ENCODE results near the gene ARHGEF16.
A peak's percentile ranks its signal among the peaks of the same experiment; 100 is the strongest.

Gene ARHGEF16

DNA sequence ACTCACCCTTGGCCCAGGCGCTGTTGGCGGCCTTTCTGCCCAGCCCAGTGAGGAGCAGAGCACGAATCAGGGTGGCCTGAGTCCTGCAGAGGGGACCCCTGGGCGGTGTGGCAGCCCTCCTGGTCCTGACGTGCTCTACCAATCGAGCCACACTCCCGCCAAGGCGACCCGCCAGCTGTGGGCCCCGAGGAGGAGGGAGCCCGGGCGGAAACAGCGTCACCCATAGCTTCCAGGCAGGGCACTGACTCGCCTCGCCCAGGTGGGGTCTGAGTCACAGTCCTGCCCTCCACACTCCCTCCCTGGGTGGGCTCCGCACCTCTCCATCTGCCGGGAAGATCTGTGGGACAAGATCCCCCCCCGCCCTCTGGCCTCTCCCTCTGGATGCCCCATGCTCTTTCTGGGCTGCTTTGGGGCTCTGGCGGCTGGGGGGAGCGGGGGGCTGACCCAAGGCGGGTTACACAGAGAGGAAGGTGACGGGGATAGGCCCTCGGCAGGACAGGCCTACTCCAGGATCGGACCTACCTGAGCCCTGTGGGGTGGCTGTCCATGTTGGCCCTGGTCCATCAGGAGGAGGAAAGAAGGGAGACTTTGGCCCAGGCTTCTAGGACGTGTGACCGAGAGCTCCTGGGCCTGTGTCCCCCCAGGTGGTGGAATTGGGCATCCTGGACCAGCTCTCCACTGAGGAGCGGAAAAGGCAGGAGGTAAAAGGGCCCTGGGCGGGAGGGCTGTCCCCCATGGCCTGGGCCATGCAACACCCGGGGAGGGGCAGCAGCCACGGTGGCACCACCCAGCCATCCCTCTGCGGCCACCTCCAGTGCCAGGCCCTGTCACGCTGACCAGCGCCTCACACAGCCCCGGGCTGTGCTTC is 14.0 kb downstream of the ARHGEF16 start:
- DNase-seq (ENCODE audit: low spot score): no peak

DNA sequence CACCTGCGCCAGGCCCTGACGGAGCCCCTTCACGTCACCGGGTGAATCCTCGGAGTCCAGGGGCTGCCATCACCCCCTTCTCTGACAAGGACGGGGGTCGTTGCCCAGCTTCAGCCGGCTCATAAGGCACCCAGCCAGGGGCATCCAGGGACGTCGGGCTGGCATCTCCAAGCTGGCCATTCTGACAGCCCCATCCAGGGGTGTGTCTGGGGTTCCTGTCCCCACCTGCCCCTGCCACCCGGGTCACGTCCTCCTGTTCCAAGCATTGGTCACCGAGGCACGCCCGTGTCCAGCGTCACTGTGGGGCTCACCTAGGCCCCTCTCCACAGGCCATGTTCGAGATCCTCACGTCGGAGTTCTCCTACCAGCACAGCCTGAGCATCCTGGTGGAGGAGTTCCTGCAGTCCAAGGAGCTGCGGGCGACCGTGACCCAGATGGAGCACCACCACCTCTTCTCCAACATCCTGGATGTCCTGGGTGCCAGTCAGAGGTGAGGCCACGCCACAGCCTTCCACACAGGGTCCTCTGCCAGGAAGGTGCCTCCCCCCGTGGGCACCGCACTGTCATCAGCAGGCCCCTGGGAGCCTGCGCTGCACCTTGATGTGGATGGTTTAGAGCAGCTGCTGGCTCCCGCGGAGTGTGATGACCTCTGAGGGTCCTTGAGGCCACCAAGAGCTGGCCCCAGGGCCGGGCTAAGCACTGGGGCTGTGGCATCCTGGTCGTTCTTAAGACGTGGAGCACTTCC is 14.8 kb downstream of the ARHGEF16 start:
- no peak for DNase-seq (ENCODE audit: low spot score)

DNA sequence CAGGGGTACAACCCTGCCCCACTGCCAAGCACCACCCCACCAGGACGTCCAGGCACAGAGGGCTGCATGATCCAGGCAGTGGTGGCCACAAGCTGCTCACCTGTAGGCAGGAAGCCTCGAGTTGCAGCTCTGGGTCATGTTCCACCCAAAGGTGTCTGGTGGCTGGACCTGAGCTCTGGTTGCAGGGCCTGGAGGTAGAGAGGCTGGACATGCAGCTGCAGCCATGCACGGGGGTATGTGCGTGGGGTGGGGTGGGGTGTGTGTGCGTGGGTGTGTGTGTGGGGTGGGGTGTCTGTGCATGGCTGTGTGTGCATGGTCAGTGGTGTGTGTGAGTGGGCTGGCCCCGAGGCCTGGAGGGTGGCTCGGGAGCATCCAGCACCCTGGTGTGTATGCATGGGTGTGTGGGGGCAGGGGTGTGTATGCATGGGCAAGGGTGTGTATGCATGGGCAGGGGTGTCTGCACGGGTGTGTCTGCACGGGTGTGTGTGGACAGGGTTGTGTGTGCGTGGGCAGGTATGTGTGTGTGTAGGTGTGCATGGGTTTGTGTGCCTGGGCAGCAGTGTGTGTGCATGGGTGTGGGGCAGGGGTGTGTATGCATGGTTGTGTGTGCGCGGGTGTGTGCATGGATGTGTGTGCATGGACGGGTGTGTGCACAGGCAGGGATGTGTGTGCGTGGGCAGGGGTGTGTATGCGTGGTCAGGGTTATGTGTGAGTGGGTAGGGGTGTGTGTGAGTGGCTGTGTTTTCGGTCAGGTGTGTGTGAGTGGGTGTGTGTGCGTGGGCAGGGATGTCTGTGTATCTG is 15.6 kb downstream of the ARHGEF16 start:
- DNase-seq (ENCODE audit: low spot score): no peak

DNA sequence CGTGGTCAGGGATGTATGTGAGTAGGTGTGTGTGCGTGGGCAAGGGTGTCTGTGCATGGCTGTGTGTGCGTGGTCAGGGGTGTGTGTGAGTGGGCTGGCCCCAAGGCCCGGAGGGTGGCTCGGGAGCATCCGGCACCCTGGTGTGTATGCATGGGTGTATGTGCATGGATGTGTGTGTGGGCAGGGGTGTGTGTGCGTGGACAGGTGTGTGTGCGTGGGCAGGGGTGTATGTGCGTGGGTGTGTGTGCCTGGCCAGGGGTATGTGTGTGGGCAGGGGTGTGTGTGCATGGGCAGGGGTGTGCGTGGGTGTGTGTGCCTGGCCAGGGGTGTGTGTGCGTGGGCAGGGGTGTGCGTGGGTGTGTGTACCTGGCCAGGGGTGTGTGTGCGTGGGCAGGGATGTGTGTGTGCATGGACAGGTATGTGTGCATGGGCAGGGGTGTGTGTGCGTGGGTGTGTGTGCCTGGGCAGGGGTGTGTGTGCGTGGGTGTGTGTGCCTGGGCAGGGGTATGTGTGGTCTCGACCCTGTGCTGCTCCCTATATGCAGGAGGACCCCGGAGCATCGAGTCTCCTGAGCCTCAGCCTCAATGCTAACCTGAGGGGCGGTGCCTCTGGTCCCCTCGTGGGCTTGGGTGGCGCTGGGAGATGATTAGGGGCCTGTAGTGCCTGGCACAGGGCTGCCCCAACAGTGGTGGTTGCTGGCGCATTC is 16.3 kb downstream of the ARHGEF16 start:
- DNase-seq (ENCODE audit: low spot score): no peak

DNA sequence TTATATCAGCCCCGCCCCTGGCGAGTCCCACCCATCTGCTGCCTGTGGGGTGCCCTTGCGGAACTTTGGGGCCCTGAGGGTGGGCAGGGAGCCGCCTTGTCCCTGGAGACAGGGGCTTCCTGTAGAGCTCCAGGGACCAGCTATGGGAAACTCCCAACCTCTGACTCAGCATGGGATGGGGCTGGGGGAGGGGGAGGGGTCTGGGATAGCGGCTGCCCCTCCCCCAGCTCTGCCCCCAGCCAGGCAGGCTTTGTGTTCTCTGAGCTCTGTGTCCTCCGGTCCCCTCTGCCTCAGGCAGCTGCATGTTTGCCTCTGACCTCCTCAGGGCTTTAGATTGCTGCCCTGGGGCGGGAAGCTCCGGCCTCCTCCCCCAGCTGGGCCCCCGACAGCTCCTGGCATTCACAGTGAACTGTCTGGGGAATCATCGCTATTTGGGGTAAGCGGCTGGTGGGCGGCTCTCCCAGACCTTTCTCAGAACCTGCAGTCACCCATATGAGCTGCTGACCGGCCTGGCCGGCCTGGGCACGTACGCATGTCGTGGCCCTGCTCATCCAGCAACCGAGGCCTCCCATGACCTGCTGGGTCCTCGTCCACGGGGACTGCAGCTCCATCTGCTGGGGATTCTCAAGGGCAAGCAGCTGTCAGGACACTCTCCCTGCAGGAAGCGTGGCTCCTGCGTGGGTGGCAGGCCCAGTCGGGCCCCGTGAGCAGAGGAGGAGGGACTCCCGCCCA is 17.1 kb downstream of the ARHGEF16 start:
- peak; percentile 54 for DNase-seq (ENCODE audit: low spot score)

DNA sequence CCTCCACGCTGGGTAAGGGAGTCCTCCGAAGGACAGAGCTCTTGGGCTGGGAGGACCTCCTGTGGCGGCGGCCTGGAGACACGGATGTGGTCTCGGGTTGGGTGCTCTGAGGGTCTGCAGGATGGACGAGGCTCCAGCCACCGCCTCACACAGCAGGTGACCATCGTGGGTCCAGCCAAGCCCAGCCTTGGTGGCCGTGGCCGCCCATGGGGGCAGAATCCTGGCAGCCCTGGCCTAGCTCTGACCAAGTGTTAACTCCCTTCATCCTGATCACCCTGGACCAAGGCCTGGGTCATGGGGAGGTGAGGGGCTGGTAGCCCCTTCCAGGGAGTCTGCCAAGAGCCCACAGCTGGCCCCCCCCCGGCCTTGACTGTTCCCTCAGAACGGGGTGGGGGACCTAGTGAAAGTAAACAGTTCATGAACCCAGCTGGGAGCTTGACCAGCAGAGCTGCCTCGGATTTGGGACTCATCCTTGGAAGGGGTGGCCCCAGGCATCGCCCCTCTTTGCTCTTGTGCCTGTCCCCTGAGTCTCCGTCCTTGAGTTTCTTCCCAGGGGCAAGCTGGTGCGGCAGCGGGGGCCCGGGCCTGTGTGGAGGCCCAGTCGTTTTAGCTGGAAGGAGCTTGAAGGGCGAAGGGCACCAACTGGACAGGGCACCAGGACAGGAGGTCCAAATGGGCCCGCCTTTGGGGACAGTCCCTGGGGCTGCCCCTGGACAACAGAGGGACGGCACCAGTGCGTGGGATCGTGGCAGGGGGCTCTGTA is 17.8 kb downstream of the ARHGEF16 start:
- DNase-seq (ENCODE audit: low spot score): no peak

DNA sequence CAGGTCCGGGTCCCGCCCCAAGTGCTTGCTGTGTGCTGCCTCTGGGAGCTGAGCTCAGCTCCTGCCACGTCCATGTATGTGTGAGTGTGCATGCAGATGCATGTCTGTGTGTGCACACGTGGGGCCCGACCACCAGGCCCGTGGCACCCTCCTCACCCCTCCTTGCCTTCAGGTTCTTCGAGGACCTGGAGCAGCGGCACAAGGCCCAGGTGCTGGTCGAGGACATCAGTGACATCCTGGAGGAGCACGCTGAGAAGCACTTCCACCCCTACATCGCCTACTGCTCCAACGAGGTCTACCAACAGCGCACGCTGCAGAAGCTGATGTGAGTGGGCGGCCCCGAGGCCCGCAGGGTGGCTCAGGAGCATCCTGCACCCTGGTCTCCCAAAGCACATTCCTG is 18.4 kb downstream of the ARHGEF16 start:
- DNase-seq (ENCODE audit: low spot score): no peak

DNA sequence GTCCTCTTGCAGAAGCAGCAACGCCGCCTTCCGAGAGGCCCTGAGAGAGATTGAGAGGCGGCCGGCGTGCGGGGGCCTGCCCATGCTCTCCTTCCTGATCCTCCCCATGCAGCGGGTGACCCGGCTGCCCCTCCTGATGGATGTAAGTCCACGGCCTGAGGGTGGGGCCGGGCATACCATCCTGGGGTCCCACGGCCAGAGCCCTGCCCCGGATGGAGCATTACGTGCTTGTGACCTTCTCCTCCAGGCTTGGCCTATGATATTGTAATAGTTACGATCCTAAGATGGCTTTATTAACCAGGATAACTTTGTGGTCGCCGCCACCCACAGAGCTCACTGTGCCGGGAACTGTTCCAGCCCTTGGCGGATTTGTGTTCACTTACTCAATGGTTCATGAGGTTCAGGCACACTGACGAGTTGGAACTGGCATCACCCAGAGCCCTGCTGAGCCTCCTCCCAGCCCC is 18.9 kb downstream of the ARHGEF16 start:
- peak; percentile 82 for DNase-seq (ENCODE audit: low spot score)

DNA sequence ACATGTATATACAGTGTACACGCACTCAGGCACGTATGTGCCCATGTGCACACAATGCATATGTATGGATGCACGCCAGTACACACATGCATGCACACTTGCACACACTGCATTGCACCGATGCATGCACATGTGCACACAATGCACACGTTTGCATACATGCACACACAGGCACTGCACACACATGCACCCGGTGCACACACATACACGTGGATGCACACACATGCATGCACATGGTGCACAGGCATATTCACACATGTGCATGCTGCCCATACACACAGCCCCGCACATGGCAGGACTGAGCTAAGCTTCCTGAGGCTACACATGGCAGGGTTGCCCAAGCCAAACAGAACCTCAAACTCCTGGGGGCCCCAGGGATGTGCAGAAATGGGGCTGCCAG is 19.6 kb downstream of the ARHGEF16 start:
- no peak for DNase-seq (ENCODE audit: low spot score)

DNA sequence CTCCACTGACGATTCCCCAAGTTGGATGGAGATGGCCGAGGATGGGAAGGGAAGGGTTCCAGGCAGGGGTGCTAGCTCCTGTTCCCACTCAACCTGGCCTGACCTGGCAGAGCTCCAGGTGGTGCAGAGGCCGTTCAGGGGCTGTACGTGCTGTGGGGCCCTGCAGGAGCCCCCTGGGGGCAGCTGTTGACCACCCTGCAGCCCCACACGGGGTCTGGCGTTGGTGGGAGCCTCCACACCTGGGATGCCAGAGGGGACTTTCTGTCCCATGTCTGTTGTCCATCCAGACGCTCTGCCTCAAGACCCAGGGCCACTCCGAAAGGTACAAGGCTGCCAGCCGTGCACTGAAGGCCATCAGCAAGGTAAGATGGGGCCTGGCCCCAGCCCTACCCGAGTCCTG is 20.0 kb downstream of the ARHGEF16 start:
- DNase-seq (ENCODE audit: low spot score): no peak

DNA sequence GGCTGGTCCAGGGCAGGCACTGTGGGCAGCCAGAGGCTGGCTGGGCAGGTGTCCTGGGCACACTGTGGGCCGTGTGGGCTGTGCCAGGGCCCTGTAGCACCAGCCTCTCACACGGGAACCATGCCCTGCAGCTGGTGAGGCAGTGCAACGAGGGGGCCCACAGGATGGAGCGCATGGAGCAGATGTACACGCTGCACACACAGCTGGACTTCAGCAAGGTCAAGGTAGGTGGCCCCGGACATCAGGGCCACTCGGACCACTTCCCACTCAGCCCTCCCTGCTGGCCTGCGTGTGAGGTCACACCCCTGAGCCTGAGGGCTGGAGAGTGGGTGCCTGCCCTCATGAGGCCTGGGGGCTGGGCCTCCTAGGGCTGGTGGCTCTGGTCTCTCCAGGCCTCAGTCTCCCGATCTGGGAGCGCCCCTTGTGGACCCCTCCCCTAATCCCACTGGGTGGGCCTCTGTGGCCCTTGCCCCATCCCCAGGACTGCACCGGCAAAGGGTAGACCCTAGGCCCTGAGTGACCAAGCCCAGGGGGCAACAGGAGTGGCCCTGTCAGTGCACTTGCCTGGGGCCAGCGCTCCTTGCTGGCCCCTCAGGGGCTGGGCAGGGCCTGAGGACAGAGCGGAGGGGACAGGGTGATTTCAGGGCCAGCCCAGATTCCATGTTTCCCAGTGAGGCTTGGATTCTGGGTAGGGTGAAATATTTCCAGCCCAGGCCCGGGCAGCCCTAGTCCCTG is 21.5 kb downstream of the ARHGEF16 start:
- no peak for DNase-seq (ENCODE audit: low spot score)

DNA sequence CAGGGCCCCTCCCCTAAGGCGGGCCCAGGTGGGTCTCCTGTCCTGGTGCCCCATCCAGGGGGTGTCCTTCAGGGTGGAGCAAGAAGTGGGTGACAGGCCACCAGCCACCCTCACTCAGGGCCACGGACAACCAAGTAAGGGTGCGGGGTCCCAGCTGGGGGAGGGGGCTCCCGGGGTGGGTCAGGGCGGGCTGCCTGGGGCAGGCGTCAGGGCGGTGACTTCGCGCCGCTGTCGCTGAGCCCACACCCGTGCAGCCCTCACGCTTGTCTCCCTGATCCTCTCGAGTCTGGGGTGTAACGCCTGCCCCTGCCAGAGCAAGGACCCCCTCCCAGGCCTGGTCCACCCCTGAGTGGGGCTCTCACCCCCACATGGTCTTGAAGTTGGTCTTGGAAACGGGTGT is 22.2 kb downstream of the ARHGEF16 start:
- no peak for DNase-seq (ENCODE audit: low spot score)

DNA sequence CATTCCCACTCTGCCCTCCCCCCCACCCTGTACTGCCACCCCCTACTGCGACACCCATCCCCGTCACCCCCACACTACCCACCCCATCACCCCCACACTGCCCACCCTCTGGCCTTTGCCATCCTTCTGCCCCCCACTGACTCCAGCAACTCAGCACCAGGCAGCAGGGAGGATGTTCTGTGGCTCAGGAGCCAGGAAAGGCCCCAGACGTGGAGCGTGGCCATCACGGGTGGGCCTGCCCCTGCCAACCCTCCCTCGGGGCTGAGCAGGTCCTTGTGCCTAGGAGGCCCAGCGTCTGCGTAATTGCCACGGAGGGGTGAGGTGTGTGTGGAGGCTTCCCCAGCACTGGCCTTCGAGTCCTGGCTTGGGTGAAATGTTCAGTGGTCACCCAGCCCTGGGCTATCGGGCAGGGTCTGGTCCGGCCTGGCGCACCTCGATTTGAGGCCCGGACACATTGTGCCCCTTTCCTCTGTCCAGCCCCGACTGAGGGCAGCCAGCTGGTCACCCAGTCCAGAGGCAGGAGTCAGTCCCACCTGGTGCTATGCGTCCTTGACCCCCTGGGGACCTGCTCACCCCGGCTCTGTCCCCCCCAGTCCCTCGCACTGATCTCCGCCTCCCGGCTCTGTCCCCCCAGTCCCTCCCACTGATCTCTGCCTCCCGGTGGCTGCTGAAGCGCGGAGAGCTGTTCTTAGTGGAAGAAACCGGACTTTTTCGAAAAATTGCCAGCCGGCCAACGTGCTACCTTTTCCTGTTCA is 23.0 kb downstream of the ARHGEF16 start:
- peak; percentile 56 for DNase-seq (ENCODE audit: low spot score)

DNA sequence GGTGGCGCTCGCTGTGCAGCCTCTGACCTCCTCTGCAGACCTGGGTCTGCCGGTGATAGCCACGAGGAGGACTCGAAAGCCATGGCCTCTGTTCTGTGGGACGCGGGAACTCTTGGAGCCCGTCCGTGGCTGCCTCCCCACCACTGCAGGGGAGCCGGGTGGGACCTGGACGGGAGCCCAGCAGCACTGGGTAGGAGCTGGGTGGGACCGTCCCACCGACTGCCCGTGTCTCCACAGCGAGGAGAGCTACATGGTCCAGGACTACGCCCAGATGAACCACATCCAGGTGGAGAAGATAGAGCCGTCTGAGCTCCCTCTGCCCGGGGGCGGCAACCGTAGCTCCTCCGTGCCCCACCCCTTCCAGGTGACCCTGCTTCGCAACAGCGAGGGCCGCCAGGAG is 23.7 kb downstream of the ARHGEF16 start:
- DNase-seq (ENCODE audit: low spot score): no peak

DNA sequence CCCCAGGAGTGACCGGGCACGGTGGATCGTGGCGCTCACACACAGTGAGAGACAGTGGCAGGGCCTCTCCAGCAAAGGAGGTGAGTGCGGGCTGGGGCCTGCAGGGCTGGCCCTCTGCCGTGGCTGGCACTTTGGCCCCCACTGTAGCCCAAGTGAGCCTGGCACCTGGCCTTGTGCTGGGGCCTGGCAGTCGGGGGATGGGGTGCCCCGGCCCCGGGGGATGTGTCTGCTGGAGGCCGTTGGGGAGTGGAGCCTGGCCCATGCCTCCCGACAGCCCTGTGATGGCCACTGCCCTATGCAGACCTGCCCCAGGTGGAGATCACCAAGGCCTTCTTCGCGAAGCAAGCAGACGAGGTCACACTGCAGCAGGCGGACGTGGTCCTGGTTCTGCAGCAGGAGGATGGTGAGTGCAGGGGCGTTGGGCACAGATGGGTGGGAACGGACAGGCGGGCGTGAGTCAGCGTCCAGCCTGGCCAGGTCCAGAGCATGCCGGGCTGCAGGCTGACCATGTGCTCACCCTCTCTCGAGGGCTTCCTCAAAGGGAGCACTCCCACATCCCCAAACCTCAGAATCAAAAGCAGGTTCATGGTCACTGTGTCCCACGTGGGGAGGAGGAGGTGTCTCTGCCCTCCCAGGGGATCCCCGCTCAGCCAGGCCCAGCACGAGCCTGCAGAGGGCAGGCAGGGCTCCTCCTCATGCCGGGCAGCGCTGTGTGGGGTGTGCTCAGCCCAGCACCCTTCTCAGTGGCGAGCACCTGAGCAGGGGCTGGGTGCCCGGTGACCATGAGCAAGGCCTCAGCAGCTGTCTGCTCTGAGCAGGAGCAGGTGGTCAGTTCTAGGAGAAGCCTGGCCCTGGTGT is 25.3 kb downstream of the ARHGEF16 start:
- no peak for DNase-seq (ENCODE audit: low spot score)

DNA sequence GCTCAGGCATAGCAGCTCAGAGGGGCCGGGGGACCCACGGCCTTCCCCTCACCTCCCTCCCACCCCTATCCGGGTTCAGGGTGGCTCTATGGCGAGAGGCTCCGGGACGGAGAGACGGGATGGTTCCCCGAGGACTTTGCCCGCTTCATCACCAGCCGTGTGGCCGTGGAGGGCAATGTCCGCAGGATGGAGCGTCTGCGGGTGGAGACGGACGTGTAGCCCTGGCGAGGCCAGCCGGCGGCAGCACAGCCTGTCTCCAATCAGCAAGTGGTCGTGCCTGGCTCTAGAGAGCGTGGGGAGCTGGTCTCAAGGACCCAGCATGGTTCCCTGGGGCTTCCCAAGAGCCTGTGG is 25.9 kb downstream of the ARHGEF16 start:
- no peak for DNase-seq (ENCODE audit: low spot score)

DNA sequence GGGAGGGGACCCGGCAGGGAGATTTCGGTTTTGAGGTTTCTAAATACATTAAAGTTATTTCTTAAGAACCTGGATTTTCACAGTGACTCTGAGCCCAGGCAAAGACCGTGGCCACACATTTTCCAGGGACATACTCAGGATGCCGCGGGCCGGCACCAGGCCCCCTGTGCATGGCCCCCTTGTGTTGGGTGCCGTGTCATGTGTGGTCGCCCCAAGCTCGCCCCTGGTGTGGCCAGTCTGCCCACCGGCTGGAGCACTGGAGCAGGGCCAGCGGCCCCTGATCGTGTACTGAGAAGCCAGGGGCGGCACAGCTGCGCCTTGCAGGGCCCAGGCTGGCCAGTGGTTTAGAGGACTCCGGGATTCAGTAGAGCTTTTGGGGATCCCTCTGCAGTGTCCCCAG is 26.6 kb downstream of the ARHGEF16 start:
- DNase-seq (ENCODE audit: low spot score): no peak

DNA sequence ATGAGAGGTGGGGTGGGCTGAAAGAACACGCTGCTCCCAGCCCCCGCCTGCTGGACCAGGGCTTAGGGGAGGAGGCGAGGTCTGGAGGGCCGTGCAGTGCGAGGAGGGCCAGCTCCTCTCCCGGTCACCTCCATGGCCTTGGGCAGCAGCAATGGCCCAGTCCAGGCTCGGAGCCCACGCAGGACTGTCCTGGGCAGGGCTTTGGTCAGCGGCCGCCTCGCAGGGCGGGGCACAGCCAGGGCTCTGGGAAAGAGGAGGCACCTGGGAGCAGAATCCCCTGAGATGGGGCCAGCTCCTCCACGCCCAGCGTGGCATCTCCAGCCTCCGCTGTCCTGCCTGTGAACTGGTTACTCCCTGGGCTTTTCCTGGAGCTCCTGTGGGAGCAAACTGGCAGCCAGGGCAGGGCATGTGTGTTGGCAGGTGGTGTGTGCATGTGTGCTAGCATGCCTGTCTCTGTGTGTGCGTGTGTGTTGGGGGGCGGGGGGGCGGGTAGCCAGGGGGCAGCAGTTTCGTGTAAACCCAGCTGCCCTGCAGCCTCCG is 27.4 kb downstream of the ARHGEF16 start:
- no peak for DNase-seq (ENCODE audit: low spot score)

Data from GM03348 (cell line).